Thyroid gland (tissue), 4 donors: ENCODE results near the gene ALDH3B2. TPM values are rescaled to one million over a fixed set of nuclear protein-coding genes. Genes with fewer than 3 reads are reported as not detected.
"Not testable (repeated sequence)": the region's sequence is repeated elsewhere in the genome, so short reads cannot be mapped to it uniquely, and the experiment has no call there.

Source experiments
- DNase-seq, 2 donors: peaks; one replicate each; pipeline ENCODE4 v3.0.0-alpha.2; 2019
- H3K27ac ChIP-seq, 3 donors: fragments of 200-600 bp; sonication (generic); 1 replicate in 2 of 3; 2 replicates in 1 of 3; pipeline ENCODE4 v1.5.1; 2016 to 2019; ENCODE audit warnings: mild to moderate bottlenecking in 1 of 3, moderate library complexity in 1 of 3
- H3K27me3 ChIP-seq: fragments of 200-600 bp; sonication (generic); one replicate; pipeline ENCODE4 v1.5.1; 2019
- H3K36me3 ChIP-seq, 2 donors: fragments of 200-600 bp; sonication (generic); one replicate each; pipeline ENCODE4 v1.5.1; 2016 to 2019
- H3K4me1 ChIP-seq, 2 donors: fragments of 200-600 bp; sonication (generic); one replicate each; pipeline ENCODE4 v1.5.1; 2017 to 2019
- H3K4me3 ChIP-seq, 3 donors: fragments of 200-600 bp; sonication (generic); replicated peaks in 1 of 3; 1 replicate in 2 of 3; 2 replicates in 1 of 3; pipeline ENCODE4 v1.5.1; 2016; ENCODE audit warnings: mild to moderate bottlenecking in 1 of 3
- H3K9me3 ChIP-seq: fragments of 200-600 bp; sonication (generic); one replicate; pipeline ENCODE4 v1.5.1; 2017
- CTCF ChIP-seq, 6 experiments: fragments of 200-600 bp in 3 of 6; fragments of 450-650 bp in 3 of 6; sonication (generic) in 3 of 6; IDR thresholded peaks; one replicate each; pipeline ENCODE4 v1.5.1; 2016 to 2019; ENCODE audit warnings: antibody characterized with exemption in 6 of 6, mild to moderate bottlenecking in 2 of 6, inconsistent platforms in 1 of 6, moderate library complexity in 1 of 6
- POLR2A ChIP-seq, 2 donors: fragments of 450-650 bp; IDR thresholded peaks; one replicate each; pipeline ENCODE4 v1.6.1; 2017; ENCODE audit warnings: antibody characterized with exemption in 2 of 2, mild to moderate bottlenecking in 2 of 2, moderate library complexity in 1 of 2
- WGBS, 2 donors: methylation state at CpG; one replicate each; pipeline ENCODE4 v1.1.5; 2017; 5-methylcytosine and 5-hydroxymethylcytosine counted together
- intact Hi-C: fragments of 100-400 bp; cut with DNase I; formaldehyde crosslinking; loops from one replicate; pipeline ENCODE4 v1.15.1; 2023
- total RNA-seq, 4 donors: library from RNA; depleted of rRNA; stranded (reverse); fragments of >200 nt; gene quantifications; one replicate each; pipeline ENCODE4 v1.2.3, GENCODE V29; 2016

Gene ALDH3B2
- total RNA-seq, 4 donors from 2014 or later, result 1.3 TPM; not detected in 3

DNA sequence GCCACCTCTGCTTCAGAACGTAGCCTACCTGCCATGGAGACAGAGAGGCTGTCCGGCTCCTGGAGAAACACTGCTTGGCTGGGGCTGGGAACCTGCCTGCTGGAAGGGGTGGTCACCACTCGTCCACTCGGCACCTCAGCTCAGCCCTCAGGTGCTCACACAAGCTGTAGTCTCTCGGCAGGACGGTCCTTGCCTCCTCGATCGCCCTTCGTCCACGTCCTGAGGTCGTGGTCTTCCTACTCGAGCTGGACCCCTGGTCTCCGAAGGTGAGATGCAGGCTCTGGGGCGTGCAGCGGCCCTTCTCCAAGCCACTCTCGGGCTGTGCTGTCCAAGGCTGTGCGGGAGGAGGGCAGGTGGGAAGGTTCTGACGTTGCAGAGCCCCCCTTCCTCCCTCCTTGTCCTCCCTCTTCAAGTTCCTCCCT is 35.0 kb downstream of the ALDH3B2 start, which contains the start of gene TBX10:
TBX10 (minus strand) TSS at position 326 of the 422 bp plus-strand sequence; CDS start at position 35, 291 bp downstream.
- Histone ChIP-seq H3K4me1 (no peaks in the 10 kb centered on the region), H3K36me3 (no peaks in the 10 kb centered on the region), H3K9me3 (no peaks in the 10 kb centered on the region), H3K27me3 (no peaks in the 10 kb centered on the region), H3K27ac (no peak within 1 kb of the TSS), H3K4me3 (no peak within 1 kb of the TSS)
- no peak for DNase-seq
- no peak for TF ChIP-seq CTCF (IDR thresholded peaks at IDR 0.05)
- TF ChIP-seq POLR2A (IDR thresholded peaks at IDR 0.05), result no peak
- intact Hi-C loops, result loop anchor here (10.0 kb wide), 1 partner anchor 165 kb away; no protein-coding TSS in a partner anchor
- WGBS, 2 donors, result 67 to 72% methylated on average over 14 to 17 of the region's 18 CpGs

DNA sequence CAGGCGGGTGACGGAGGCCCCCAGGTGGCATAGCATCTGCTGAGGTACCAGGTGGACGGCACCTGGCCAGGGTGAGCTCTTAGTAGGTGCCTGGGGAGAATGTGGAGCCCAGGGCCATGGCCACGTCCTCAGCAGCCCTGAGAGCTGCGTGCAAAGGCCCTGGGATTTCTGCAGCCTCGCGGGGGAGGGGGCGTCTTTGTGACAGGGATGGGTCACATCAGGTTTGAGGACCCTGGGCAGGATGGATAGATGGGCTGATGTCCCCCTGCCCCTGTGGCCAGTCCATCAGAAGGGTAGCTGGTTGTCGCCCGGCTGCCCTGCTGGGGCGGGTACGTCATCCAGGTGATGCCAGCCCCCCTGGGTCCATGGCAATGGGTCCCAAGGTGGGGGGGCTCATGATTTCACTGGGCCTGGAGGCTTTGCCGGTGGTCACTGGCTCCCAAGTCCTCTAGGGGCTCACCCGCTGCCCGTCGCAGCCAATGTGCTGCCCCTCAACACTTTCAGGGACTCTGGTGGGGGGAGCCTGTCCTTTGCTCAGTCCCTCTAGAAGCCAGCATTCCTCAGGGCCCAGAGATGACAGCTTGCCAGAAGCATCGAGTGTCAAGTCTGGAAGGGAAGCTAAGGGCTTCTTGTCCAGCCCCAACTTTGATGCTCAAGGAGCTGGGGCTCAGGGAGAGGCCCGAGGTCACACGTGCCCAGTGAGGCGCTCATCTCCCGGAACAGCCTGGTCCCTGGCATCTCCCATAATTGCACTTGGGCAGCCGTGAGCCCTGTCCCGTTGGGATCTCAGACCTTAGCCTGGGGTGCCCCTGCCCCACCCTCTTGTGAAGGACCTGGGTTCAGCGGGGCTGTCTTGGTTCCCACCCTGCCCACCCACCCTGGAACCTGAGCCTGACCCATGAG is 35.6 kb downstream of the ALDH3B2 start:
- 86% methylated on average over 18 to 21 of the region's 24 CpGs for WGBS, 2 donors
- intact Hi-C loops, result loop anchor here (10.0 kb wide), 1 partner anchor 166 kb away; no protein-coding TSS in a partner anchor
- Histone ChIP-seq H3K36me3 (no peaks in the 10 kb centered on the region), H3K27ac (no peak overlapping the region), H3K27me3 (no peaks in the 10 kb centered on the region), H3K4me3 (no peak overlapping the region), H3K4me1 (no peaks in the 10 kb centered on the region), H3K9me3 (no peaks in the 10 kb centered on the region)
- no peak for TF ChIP-seq POLR2A (IDR thresholded peaks at IDR 0.05)
- no peak for TF ChIP-seq CTCF (IDR thresholded peaks at IDR 0.05)
- no peak for DNase-seq

GRCh38 chr11:67637441-67637840 is 37.0 kb downstream of the ALDH3B2 start:
- 87 to 88% methylated on average over 3 of the region's 3 CpGs for WGBS, 2 donors
- not testable (repeated sequence) for H3K36me3 ChIP-seq, H3K4me1 ChIP-seq, H3K9me3 ChIP-seq, H3K27ac ChIP-seq, H3K27me3 ChIP-seq, DNase-seq, H3K4me3 ChIP-seq
- intact Hi-C loops, result loop anchor here (10.0 kb wide), 1 partner anchor 167 kb away; no protein-coding TSS in a partner anchor

GRCh38 chr11:67636962-67637361 is 37.5 kb downstream of the ALDH3B2 start:
- intact Hi-C loops, result loop anchor here (10.0 kb wide), 1 partner anchor 168 kb away; no protein-coding TSS in a partner anchor
- no peaks in the 10 kb centered on the region for H3K36me3 ChIP-seq
- H3K27ac ChIP-seq, result no peak overlapping the region
- H3K4me1 ChIP-seq, result peaks cover 0 to 7% of the 10 kb centered on the region in 2 donors
- no peak for TF ChIP-seq CTCF (IDR thresholded peaks at IDR 0.05)
- no peak for TF ChIP-seq POLR2A (IDR thresholded peaks at IDR 0.05)
- 84 to 85% methylated on average over 6 of the region's 6 CpGs for WGBS, 2 donors
- no peak for DNase-seq
- H3K9me3 ChIP-seq, result no peaks in the 10 kb centered on the region
- H3K4me3 ChIP-seq, result no peak overlapping the region
- H3K27me3 ChIP-seq, result no peaks in the 10 kb centered on the region

GRCh38 chr11:67635231-67635521 is 39.2 kb downstream of the ALDH3B2 start:
- DNase-seq, result no peak
- Histone ChIP-seq H3K9me3 (no peaks in the 10 kb centered on the region), H3K36me3 (no peaks in the 10 kb centered on the region), H3K27me3 (no peaks in the 10 kb centered on the region), H3K4me3 (no peak overlapping the region), H3K27ac (no peak overlapping the region), H3K4me1 (peaks cover 0 to 14% of the 10 kb centered on the region in 2 donors)
- intact Hi-C loops, result loop anchor here (10.0 kb wide), 1 partner anchor 170 kb away; no protein-coding TSS in a partner anchor
- WGBS, 2 donors, result 60 to 83% methylated on average over 1 to 4 of the region's 4 CpGs
- TF ChIP-seq CTCF (IDR thresholded peaks at IDR 0.05) (no peak), POLR2A (IDR thresholded peaks at IDR 0.05) (no peak)
